NT2/D1 (cell line): Measurements from ENCODE around the gene HLA-DOA.

Experiments used
- SUZ12 ChIP-seq: IDR thresholded peaks from 2 replicates; pipeline ENCODE4 v1.6.1; 2011; ENCODE audit not compliant: insufficient read length, insufficient read depth; ENCODE audit errors: extremely low read depth
- YY1 ChIP-seq: IDR thresholded peaks from 2 replicates; pipeline ENCODE4 v1.6.1; 2011; ENCODE audit not compliant: insufficient read length, insufficient read depth
- ZNF274 ChIP-seq: IDR thresholded peaks from 2 replicates; pipeline ENCODE4 v1.6.1; 2011; ENCODE audit warnings: mild to moderate bottlenecking, low read depth, low read length

- TF ChIP-seq YY1 (no peak), ZNF274 (no peak), SUZ12 (no peak)
These were observed 8.4 kb upstream of the HLA-DOA start for GRCh38 chr6:33017694-33018353.
